Kidney epithelial cell (primary cell): ENCODE results near the gene GADD45G. TPM values are rescaled to one million over a fixed set of nuclear protein-coding genes. Genes with fewer than 3 reads are reported as not detected.
A peak's percentile ranks its signal among the peaks of the same experiment; 100 is the strongest.

Source experiments
- DNase-seq: peaks from one replicate; pipeline ENCODE4 v3.0.0-alpha.2; 2010; ENCODE audit warnings: low read depth
- H3K27me3 ChIP-seq: 2 replicates; pipeline ENCODE4 v1.6.0; 2011; ENCODE audit warnings: low read length; ENCODE audit not compliant: control insufficient read depth, insufficient read depth
- H3K36me3 ChIP-seq: 2 replicates; pipeline ENCODE4 v1.5.1; 2011; ENCODE audit warnings: low read length; ENCODE audit not compliant: control insufficient read depth, insufficient read depth
- H3K4me3 ChIP-seq: 2 replicates; pipeline ENCODE4 v1.5.1; 2011; ENCODE audit warnings: low read depth, mild to moderate bottlenecking, control low read depth, low read length
- CTCF ChIP-seq: IDR thresholded peaks from 2 replicates; pipeline ENCODE4 v1.5.1; 2011; ENCODE audit warnings: mild to moderate bottlenecking, moderate library complexity, low read length, control low read depth, inconsistent platforms; ENCODE audit not compliant: insufficient read depth, poor library complexity, severe bottlenecking
- total RNA-seq: library from RNA; depleted of rRNA; stranded (reverse); fragments of >200 nt; gene quantifications from 2 replicates; pipeline ENCODE4 v1.2.3, GENCODE V29; 2015

GADD45G gene
- total RNA-seq, 1 donor from 2014 or later, result 2.2 TPM

- TF ChIP-seq CTCF, result no peak
- Histone ChIP-seq H3K27me3 (no peaks in the 10 kb centered on the region), H3K36me3 (no peaks in the 10 kb centered on the region), H3K4me3 (no peak overlapping the region)
- DNase-seq, result peak; percentile 69
Observed at GRCh38 chr9:89562186-89562814, 42.5 kb upstream of the GADD45G start.

- Histone ChIP-seq H3K36me3 (no peaks in the 10 kb centered on the region), H3K27me3 (no peaks in the 10 kb centered on the region), H3K4me3 (no peak overlapping the region)
- no peak for TF ChIP-seq CTCF
- no peak for DNase-seq
Observed at GRCh38 chr9:89563571-89564345, 41.1 kb upstream of the GADD45G start.

GRCh38 chr9:89564346-89564878 is 40.4 kb upstream of the GADD45G start:
- Histone ChIP-seq H3K27me3 (no peaks in the 10 kb centered on the region), H3K36me3 (no peaks in the 10 kb centered on the region), H3K4me3 (no peak overlapping the region)
- DNase-seq, result no peak
- TF ChIP-seq CTCF, result peak; percentile 36

GRCh38 chr9:89567649-89568048 is 37.2 kb upstream of the GADD45G start:
- H3K27me3 ChIP-seq, result peaks cover 3% of the 10 kb centered on the region
- no peak for DNase-seq
- no peak for TF ChIP-seq CTCF
- H3K36me3 ChIP-seq, result no peaks in the 10 kb centered on the region
- no peak overlapping the region for H3K4me3 ChIP-seq

GRCh38 chr9:89574309-89574708 is 30.5 kb upstream of the GADD45G start:
- TF ChIP-seq CTCF, result no peak
- no peak overlapping the region for H3K4me3 ChIP-seq
- no peak for DNase-seq
- H3K36me3 ChIP-seq, result no peaks in the 10 kb centered on the region
- H3K27me3 ChIP-seq, result peaks cover 3% of the 10 kb centered on the region
